Measurements from ENCODE around the gene BTLA.
"Not testable (repeated sequence)": the region's sequence is repeated elsewhere in the genome, so short reads cannot be mapped to it uniquely, and the experiment has no call there.

The BTLA gene

GRCh38 chr3:112498914-112499711 is at the start of gene BTLA:
BTLA (minus strand) TSS chr3:112499472; CDS start chr3:112499358, 114 bp downstream.
- DNase-seq = no peak

DNA sequence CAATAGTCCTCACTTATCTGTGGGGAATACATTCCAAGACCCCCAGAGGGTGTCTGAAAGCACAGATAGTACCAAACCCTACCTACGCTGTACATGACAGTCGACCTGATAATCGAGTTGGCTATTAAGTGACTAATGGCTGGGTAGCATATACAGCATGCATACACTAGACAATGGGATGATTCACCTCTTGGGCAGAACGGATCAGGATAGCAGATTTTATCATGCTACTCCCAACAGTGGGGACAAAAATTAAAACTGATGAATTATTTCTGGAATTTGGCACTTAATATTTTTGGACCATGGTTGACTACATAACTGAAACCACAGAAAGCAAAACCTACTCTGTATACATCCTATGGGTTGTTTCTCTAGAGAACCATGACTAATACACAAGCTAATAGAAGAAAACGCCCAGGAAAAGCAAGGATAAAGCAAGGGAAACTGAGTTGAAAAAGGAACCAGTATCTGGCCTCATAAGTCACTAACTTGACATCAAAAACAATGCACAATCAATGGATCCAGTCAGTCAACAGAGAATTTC is 47.0 kb upstream of the BTLA start:
- no peak for DNase-seq

- DNase-seq = no peak
Observed at GRCh38 chr3:112539825-112540650, 40.8 kb upstream of the BTLA start.

- no peak for DNase-seq
Observed at GRCh38 chr3:112531358-112531781, 32.1 kb upstream of the BTLA start.

DNA sequence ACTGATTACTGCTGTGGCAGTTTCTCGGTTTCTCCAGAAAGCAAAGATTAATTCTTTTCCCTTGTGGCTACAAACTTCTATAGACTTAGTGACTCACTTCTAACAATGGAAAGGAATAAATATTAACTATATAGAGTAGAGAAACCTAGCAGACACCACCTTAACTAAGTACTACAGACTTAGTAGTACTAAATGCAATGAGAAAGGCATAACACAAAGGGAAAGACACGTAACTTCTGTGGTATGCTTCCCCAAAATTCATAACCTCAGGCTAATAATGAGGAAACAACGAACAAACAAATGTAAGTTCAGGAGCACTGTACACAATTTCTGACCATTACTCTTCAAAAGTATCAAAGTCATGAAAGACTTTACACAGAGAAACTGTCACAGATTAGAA is 31.3 kb upstream of the BTLA start:
- no peak for DNase-seq

GRCh38 chr3:112524127-112524526 is 24.9 kb upstream of the BTLA start:
- DNase-seq = not testable (repeated sequence)

- DNase-seq = peak; percentile 24
Observed at GRCh38 chr3:112519424-112520001, 20.2 kb upstream of the BTLA start.

- not testable (repeated sequence) for DNase-seq
Observed at GRCh38 chr3:112518970-112519369, 19.7 kb upstream of the BTLA start.

GRCh38 chr3:112514527-112515128 is 15.4 kb upstream of the BTLA start:
- DNase-seq = no peak

DNA sequence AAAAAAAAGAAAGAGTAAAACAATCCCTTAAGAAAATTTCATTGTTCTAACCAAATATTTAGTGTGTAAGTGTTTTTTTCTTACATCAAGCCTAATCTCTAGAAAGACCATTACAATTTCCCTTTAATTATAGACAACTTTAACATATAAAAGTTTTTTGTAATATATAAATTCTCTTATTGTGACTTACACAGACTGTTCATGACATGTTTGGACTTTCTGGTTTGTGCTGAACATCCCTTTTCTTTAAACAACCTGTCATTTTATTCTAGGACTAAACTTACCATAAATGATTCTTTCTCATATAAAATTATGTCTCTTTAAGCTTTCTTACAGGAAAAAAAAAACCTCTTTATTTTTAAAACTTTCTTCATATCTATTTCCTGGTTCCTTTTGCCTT is 13.0 kb upstream of the BTLA start:
- DNase-seq = no peak

DNA sequence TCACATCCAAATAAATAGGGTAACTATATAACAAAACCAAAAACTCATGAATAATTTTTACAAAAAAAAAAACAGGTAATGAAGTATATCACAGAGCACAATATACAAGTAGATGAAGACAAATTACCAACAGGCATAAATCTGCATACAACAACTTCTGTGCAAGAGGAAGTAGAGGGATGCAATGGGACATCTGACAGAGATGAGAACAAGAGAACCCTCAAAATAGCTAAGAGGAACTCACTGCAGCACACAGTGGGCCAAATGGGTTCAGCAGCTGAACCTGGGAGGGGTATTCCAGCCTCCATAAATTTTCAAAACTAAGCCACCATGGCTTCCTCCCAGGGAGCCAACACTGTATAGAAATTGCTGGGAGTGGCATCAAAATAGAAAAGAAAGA is 9.6 kb upstream of the BTLA start:
- no peak for DNase-seq

- DNase-seq = no peak
Observed at GRCh38 chr3:112508261-112508660, 9.0 kb upstream of the BTLA start.

DNA sequence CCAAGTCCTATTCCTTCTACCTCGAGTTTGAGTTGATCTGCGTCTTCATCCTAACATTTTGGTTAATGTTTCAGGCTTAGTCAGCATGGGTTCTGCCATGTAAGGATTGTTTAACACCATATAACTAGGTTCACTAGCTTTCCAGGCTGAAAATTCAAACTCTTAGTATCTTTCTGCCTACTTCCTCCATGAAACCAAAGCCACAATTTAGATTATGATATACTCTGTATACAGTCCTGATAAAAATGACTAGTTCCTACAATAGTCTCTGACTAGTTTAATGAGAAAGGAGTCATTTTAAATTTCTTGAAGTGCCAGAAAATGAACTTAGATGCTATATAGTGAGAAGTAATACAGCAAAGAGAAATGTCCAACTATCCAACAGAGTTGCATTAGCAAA is 6.6 kb upstream of the BTLA start:
- no peak for DNase-seq

DNA sequence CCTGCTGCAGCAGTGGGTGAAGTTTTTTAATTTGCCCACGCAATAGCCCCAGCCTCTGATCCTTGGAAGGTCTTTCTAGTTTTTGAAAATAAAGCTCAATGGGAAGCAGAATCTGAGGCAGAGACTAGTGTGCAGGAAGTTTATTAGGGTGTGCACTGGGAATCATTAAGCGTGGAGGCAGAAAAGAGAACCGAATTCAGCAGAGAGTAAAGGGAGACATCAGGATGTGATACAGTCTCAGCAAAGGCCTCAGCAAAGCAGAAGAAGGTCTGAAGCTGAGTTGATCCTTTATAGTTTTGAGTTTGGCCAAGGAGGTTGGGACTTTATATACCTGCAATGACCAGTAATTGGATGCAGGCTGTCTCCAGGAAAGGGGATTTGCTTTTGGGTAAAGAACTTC is 4.9 kb upstream of the BTLA start:
- DNase-seq = no peak

- no peak for DNase-seq
Observed at GRCh38 chr3:112503304-112503972, 4.2 kb upstream of the BTLA start.

DNA sequence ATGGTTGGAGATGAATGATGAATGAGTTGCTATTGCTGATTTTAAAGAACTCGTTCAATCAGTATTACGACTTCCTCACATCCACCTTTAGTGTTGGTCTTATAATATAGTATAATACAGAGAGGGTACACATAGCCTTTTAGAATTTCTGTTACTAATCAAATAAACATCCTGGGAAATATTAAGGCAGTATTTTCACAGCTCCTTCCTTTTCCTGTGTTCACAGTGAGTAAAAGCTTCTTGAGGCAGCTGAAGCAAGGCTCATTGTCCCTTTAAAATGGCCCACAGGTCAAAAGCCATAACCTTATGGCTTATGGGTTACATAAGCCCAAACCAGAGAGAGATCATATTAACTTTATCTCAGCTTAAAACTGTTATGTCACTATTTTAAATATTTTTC is 1.3 kb upstream of the BTLA start:
- no peak for DNase-seq

DNA sequence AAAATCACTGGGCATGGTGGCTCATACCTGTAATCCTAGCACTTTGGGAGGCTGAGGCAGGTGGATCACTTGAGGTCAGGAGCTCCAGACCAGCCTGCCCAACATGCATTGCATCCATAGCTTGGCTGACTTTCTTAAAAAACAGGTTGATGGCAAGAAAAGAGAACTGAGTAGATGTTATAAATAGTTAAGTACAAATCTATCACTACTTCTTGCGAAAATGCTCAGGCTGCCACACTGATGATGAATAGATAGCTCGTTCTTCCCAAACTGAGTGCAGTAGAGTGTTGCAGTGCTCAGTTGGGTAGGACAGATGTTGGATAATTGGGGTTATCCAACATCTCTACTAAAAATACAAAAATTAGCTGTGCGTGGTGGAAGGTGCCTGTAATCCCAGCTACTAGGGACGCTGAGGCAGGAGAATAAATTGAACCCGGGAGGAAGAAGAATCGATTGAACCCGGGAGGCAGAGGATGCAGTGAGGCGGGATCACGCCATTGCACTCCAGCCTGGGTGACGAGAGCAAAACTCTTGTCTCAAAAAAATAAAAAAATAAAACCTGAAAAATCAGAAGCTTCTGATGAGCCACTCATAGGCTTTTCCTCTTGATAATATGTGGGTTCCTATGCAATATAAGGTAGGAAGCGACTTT is 1.2 kb downstream of the BTLA start:
- no peak for DNase-seq

- DNase-seq = no peak
Observed at GRCh38 chr3:112496366-112497067, 2.8 kb downstream of the BTLA start.

DNA sequence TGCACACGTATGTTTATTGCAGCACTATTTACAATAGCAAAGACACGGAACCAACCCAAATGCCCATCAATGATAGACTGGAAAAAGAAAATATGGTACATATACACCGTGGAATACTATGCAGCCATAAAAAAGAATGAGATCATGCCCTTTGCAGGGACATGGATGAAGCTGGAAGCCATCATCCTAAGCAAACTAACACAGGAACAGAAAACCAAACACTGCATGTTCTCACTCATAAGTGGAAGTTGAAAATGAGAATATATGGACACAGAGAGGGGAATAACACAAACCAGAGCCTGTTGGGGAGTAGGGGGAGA is 4.9 kb downstream of the BTLA start:
- not testable (repeated sequence) for DNase-seq

GRCh38 chr3:112492124-112492523 is 7.1 kb downstream of the BTLA start:
- no peak for DNase-seq

DNA sequence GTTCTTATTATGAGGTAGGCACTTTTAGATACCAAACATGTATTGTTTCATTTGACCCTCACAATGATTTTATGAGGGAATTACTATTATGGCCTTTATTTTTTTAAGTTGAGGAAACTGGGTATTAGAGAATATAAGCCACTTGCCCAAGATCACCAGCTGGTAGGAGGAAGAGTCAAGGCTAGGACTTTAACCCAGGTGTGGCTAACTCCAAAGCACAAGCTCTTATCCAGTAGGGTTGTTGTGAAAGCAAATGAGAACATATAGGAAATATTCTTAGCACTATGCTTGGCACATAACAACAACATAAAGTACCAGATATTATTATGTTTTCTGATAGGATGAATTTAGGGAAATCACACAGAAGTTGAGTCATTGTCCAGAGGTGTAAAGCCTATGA is 7.9 kb downstream of the BTLA start:
- DNase-seq = no peak
